ENCODE data around the gene AKAP6.
"Not testable (repeated sequence)": the region's sequence is repeated elsewhere in the genome, so short reads cannot be mapped to it uniquely, and the experiment has no call there.

The AKAP6 gene

DNA sequence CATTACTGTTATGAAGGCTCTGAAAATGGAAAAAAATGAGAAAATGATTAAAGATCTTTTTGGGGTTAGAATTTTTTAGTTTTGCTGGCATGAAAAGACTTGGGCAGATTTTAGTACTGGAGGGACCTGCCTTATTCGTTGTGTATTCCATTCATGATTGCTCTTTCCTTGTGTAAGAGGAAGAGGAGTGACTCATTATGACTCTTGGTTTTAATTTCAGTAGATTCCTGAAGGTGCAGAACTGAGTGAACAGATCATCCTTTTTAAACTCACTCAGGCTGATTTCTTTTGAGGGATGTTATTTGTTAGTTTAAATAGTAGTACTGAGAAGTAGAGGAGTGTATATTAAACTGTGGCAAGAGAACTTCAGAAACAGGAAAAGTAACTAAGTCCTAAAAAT lies 41.6 kb downstream of the AKAP6 start:
- DNase-seq: no peak

DNA sequence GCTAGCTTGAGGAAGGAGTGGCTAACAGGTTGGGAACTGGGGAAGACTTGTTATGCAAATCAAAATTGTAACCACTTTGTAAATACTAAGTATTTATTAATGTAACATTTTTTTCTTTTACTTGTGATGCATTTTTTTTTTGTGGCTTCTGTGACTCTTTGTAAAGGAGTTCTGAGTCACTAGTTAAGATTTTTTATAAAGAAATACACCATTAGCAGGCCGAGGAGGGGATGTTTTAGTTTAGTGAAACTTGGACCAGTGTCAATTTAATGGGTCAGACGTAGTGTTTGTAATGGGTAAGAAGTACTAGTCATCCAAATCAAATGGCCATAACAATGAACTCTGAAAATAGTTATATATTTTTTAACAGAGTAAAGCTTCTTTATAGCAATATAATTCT lies 43.1 kb downstream of the AKAP6 start:
- no peak for DNase-seq

DNA sequence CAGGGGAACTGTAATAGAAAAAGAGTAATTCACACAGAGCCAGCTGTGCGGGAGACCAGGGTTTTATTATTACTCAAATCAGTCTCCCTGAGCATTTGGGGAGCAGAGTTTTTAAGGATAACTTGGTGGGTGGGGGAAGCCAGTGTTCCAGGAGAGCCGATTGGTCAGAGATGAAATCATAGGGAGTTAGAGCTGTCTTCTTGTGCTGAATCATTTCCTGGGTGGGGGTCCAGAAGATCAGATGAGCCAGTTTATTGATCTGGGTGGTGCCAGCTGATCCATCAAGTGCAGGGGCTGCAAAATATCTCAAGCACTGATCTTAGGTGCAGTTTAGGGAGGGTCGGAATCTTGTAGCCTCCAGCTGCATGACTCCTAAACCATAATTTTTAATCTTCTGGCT lies 44.1 kb downstream of the AKAP6 start:
- not testable (repeated sequence) for DNase-seq

GRCh38 chr14:32374155-32374554 lies 45.1 kb downstream of the AKAP6 start:
- DNase-seq: no peak

- no peak for DNase-seq
Observed at GRCh38 chr14:32375663-32376062, 46.6 kb downstream of the AKAP6 start.

- DNase-seq: no peak
Observed at GRCh38 chr14:32377046-32377646, 48.0 kb downstream of the AKAP6 start.

- DNase-seq: no peak
Observed at GRCh38 chr14:32378284-32378683, 49.2 kb downstream of the AKAP6 start.

GRCh38 chr14:32379447-32379846 lies 50.3 kb downstream of the AKAP6 start:
- no peak for DNase-seq

DNA sequence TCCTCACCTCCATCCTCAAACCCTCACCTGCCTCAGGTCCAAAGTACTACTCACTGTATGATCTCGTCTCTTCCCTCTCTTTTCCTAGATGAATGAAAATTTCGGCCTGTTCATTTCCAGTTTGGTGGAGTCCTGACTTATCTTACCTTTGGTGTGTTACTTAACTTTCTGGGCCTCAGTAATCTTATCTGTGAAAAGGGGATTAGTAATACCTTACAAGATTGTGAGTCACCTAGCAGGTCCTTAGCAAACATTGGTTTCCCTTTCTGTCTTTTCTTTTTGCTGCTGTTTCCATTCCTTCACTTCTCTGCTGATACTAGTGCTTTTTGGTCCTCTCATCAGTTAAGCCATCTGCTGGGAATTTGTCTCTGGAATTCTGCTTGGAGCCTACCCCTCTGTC lies 52.8 kb downstream of the AKAP6 start:
- DNase-seq: no peak

- DNase-seq: no peak
Observed at GRCh38 chr14:32382704-32383103, 53.6 kb downstream of the AKAP6 start.

- no peak for DNase-seq
Observed at GRCh38 chr14:32383364-32384009, 54.4 kb downstream of the AKAP6 start.

DNA sequence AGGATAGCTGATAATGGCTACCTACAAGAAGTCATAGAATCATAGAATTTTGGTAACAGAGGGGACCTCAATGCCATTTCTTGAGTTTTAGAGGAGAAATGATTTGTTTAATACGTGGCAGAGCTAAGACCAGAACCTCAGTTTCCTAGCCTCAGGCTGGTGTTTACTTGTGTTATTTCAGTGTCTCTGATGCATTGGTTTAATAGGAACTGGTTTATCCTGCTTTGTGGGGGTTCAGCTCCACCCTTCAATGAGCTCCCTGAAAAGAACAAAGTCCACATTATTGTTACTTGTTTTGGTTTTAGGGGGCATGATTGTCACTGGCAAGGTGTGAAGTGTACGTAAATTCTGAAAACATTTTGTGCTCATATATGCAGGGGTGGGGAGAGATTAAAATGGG lies 55.4 kb downstream of the AKAP6 start:
- DNase-seq: no peak

GRCh38 chr14:32387295-32387694 lies 58.2 kb downstream of the AKAP6 start:
- not testable (repeated sequence) for DNase-seq

DNA sequence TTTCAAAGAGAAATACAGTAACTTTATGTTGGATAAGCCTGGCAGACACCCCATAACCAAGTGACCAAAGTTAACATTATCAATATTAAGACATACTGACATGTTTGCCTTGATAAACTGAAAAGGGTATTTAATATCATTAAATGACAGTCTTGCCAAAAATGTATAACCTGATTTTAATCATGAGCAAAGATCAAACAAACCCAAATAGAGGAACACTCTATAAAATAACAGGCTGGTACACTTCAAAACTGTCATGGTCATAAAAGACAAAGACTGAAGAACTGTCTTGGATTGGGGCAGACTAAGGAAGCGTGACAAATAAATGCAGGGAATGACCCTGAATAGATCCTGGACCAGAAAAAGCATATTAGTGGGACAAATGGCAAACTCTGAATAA lies 64.0 kb downstream of the AKAP6 start:
- no peak for DNase-seq

- DNase-seq: no peak
Observed at GRCh38 chr14:32394038-32394437, 64.9 kb downstream of the AKAP6 start.

- no peak for DNase-seq
Observed at GRCh38 chr14:32396885-32397284, 67.8 kb downstream of the AKAP6 start.

GRCh38 chr14:32397861-32398640 lies 69.0 kb downstream of the AKAP6 start:
- no peak for DNase-seq

DNA sequence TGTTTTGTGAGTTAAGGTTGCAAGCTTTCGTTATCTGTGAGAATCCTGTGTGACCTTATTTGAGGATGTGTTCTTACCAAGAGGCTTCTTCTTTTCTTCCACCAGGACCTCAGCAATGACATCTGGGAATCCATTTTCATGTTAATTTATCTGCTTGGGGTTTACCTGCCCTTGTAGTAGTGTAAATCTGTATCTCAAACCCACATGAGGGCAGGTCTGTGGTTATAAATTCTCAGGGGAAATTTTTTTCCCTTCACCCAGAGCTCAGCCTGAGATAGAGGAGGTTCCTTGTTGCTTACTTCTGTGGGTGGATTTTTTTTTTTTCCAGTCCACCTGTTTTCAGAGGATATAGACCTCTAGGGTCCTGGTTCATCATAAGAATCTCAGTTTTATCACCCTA lies 70.8 kb downstream of the AKAP6 start:
- DNase-seq: no peak

- no peak for DNase-seq
Observed at GRCh38 chr14:32400480-32400879, 71.4 kb downstream of the AKAP6 start.

DNA sequence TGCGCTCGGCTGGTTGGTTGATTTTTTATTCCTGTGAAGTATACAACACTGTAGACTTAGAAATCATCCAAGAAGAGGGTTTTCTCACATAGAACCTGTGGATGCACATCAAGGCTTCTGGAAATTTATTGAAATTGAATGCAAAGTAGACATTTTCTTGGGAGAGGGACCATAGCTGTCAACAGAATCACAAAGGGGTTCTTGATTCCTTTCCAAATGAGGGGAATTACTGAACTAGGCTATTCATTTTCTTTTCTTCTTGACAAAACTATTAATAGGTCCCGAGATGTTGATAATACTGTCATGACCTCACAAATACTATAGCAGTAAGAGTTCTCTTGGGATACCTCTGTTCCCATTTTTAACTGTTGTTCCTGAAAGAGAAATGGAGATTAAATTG lies 73.9 kb downstream of the AKAP6 start:
- DNase-seq: no peak

DNA sequence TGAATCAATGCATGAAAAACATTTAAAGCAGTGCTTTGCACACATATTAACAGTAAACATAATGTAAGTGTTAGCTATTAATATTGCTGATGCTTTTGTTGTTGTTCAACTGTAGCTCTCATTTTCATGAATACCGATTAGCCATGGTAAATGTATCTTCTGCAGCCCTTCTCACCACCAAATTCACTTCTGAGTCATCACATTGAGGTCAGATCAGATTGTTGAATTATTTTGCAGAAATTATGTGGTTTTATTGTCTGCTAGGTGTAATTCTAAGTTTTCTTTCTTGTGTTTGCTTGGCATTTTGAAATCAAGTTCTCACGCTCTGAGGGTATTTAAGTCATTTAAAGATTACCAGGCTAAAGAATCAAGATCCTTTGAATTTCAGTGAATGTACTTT lies 74.6 kb downstream of the AKAP6 start:
- DNase-seq: no peak

- DNase-seq: no peak
Observed at GRCh38 chr14:32404784-32405573, 75.9 kb downstream of the AKAP6 start.

GRCh38 chr14:32405856-32406255 lies 76.8 kb downstream of the AKAP6 start:
- DNase-seq: no peak

Measured in inflammatory macrophage (primary cell).